ENCODE measurements around the gene STKLD1. TPM values are rescaled to one million over a fixed set of nuclear protein-coding genes. Genes with fewer than 3 reads are reported as not detected.
"Not testable (repeated sequence)": the region's sequence is repeated elsewhere in the genome, so short reads cannot be mapped to it uniquely, and the experiment has no call there.

STKLD1 gene
- total RNA-seq, 1 donor from 2014 or later, result not detected

- no peak for TF ChIP-seq CTCF (IDR thresholded peaks at IDR 0.05; ENCODE audit: insufficient read depth, low read length, poor library complexity, severe bottlenecking)
- no peak overlapping the region for H3K4me3 ChIP-seq (ENCODE audit: low read depth, low read length)
- peaks cover 11% of the 10 kb centered on the region for H3K27me3 ChIP-seq (ENCODE audit: control insufficient read depth, insufficient read depth, low read length)
- DNase-seq (ENCODE audit: low read depth), result no peak
- H3K36me3 ChIP-seq (ENCODE audit: control insufficient read depth, insufficient read depth, low read length), result no peaks in the 10 kb centered on the region
These were observed 69.3 kb downstream of the STKLD1 start for GRCh38 chr9:133445293-133445969.

- Histone ChIP-seq H3K27me3 (ENCODE audit: control insufficient read depth, insufficient read depth, low read length) (peaks cover 11% of the 10 kb centered on the region), H3K4me3 (ENCODE audit: low read depth, low read length) (no peak overlapping the region), H3K36me3 (ENCODE audit: control insufficient read depth, insufficient read depth, low read length) (no peaks in the 10 kb centered on the region)
- no peak for TF ChIP-seq CTCF (IDR thresholded peaks at IDR 0.05; ENCODE audit: insufficient read depth, low read length, poor library complexity, severe bottlenecking)
- no peak for DNase-seq (ENCODE audit: low read depth)
These were observed 72.4 kb downstream of the STKLD1 start for GRCh38 chr9:133448487-133448972.

- Histone ChIP-seq H3K4me3 (ENCODE audit: low read depth, low read length) (no peak overlapping the region), H3K36me3 (ENCODE audit: control insufficient read depth, insufficient read depth, low read length) (no peaks in the 10 kb centered on the region), H3K27me3 (ENCODE audit: control insufficient read depth, insufficient read depth, low read length) (peaks cover 10% of the 10 kb centered on the region)
- no peak for DNase-seq (ENCODE audit: low read depth)
- no peak for TF ChIP-seq CTCF (IDR thresholded peaks at IDR 0.05; ENCODE audit: insufficient read depth, low read length, poor library complexity, severe bottlenecking)
These were observed 73.6 kb downstream of the STKLD1 start for GRCh38 chr9:133449760-133450159.

- not testable (repeated sequence) for H3K4me3 ChIP-seq (ENCODE audit: low read depth, low read length); DNase-seq (ENCODE audit: low read depth); H3K36me3 ChIP-seq (ENCODE audit: control insufficient read depth, insufficient read depth, low read length); H3K27me3 ChIP-seq (ENCODE audit: control insufficient read depth, insufficient read depth, low read length)
These were observed 75.7 kb downstream of the STKLD1 start for GRCh38 chr9:133451865-133452264.

- no peak for TF ChIP-seq CTCF (IDR thresholded peaks at IDR 0.05; ENCODE audit: insufficient read depth, low read length, poor library complexity, severe bottlenecking)
- Histone ChIP-seq H3K4me3 (ENCODE audit: low read depth, low read length) (no peak overlapping the region), H3K27me3 (ENCODE audit: control insufficient read depth, insufficient read depth, low read length) (peaks cover 4% of the 10 kb centered on the region), H3K36me3 (ENCODE audit: control insufficient read depth, insufficient read depth, low read length) (no peaks in the 10 kb centered on the region)
- DNase-seq (ENCODE audit: low read depth), result no peak
These were observed 76.4 kb downstream of the STKLD1 start for GRCh38 chr9:133452562-133452961.

- no peak for TF ChIP-seq CTCF (IDR thresholded peaks at IDR 0.05; ENCODE audit: insufficient read depth, low read length, poor library complexity, severe bottlenecking)
- Histone ChIP-seq H3K4me3 (ENCODE audit: low read depth, low read length) (no peak overlapping the region), H3K27me3 (ENCODE audit: control insufficient read depth, insufficient read depth, low read length) (peaks cover under 1% of the 10 kb centered on the region), H3K36me3 (ENCODE audit: control insufficient read depth, insufficient read depth, low read length) (no peaks in the 10 kb centered on the region)
- no peak for DNase-seq (ENCODE audit: low read depth)
These were observed 77.5 kb downstream of the STKLD1 start for GRCh38 chr9:133453651-133454050.

Data from kidney epithelial cell (primary cell).